Activated CD4-positive, alpha-beta T cell treated with anti-CD3 and anti-CD28 coated beads for 1 hour (primary cell): ENCODE data around the gene KIDINS220.

ENCODE experiments used
- DNase-seq: peaks from one replicate; pipeline ENCODE4 v3.0.0-alpha.2; 2020

Gene KIDINS220

GRCh38 chr2:8850845-8851487, 13.6 kb upstream of the KIDINS220 start:
- DNase-seq: no peak

GRCh38 chr2:8849327-8849726, 11.9 kb upstream of the KIDINS220 start:
- no peak for DNase-seq

DNA sequence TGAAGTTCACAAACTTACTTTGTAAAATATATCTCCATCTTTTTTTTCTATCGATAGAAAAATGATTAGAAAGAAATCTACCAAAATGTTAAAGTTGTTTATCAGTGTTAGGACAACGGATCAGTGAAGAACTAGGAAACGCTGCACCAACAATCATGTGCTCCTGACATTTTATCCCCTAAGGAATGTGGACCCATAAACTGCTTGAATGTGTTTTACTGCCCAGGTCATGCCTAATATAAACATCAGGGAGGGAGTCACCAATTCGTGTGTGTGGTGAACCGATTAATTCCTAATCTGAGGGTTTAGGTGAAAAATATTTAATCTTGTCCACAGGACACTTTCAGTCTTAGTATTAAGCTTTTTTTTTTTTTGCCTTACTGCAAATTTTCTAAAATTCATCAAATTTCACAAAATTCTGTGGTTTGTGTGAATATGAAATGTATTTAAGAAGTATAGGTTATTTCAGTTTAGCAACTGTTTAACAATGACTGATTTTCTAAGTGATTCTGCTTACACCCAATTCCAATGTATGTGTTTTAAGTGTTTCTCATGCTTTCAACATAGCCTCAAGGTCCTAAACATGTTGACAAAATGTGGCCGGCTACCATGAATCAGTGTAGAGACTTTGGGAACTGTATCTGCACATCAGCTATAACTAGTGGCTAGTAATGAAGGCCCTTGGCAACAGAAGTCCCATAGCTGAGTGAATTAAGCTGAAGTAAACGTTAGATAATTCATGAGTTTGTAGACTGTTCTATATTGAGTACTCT, 11.1 kb upstream of the KIDINS220 start:
- no peak for DNase-seq

- no peak for DNase-seq
These were observed 10.0 kb upstream of the KIDINS220 start for GRCh38 chr2:8847400-8847799.

DNA sequence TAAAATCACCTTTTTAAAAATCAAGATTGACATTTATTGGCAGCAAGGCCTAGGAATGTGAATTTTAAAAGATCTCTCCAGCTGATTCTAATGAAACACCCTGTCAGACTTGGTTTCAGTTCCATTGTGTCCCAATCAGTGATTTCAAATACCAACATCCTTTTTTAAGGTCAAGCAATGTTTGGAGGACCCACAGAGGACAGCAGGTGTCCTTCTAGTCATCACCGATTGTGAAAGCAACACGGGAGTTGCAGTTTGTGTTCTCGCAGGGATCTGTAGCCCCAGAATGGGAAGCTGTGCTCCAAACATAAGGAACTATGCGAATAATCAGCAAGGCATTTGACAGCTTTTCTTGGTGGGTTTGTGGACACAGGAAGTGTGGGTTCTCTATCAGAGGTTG, 4.5 kb upstream of the KIDINS220 start:
- no peak for DNase-seq

DNA sequence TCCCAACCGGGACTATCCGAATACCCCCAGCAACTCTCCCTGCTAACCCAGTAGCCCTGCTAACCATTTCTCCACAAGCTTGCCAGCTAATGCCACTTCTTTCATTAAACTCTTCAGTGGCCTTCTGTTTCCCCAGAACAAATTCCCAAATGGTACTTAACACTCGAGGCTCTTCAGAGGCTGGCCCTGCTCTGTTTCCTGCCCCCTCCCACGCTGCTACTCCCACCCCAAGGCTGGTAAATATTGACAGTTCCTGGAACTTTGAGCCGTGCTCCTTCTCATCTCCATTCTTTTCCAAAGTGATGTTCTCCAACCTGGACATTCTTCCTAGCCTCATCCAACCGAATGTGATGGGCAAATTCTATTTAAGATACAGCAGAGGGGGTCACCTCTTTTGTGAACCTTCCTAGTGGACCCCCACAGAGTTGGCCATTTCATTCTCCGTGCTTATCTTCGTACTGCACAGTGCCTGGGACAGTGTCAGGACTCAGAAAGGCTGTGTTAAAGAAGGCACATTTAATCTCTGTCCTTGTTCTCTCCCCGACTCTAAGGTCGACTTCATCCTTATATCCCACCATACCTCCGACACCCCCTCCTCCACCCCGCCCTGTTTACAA, 3.2 kb upstream of the KIDINS220 start:
- no peak for DNase-seq

- no peak for DNase-seq
These were observed 2.0 kb upstream of the KIDINS220 start for GRCh38 chr2:8839189-8839965.

DNA sequence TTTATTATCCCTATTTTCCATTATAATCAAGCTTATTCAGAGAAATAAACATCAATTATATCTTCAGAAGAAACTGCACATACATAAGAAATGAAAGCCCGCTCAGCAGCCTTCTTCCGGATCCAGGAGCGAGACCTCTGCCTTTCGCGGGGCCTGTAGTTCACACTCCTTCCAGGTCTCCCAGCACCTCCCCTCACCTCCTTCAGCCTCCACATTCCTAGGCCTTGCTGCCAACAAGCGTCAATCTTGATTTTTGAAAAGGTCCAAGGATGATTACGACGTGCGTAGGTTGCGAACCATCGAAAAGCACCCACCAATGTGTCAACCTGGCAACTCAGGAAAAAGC, 355 bp upstream of the KIDINS220 start:
- no peak for DNase-seq

DNA sequence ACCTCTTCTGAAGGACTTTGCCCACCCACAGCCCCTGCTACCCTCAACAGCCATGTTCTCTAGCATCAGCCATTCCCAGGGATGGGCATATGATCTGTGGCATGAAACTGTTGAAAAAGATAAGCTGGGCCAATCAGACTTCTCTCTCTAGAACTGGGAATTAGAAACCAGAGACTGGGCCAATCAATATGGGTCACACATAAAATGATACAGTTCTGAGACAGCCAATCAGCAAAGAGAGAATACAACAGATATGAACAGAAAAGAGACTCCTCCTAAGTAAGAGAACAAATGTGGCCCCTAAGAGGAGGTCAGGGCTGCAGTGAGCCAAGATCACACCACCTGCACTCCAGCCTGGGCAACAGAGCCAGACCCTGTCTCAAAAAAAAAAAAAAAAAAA, 2.1 kb downstream of the KIDINS220 start:
- no peak for DNase-seq

GRCh38 chr2:8833853-8834252, 3.6 kb downstream of the KIDINS220 start:
- no peak for DNase-seq

GRCh38 chr2:8831516-8831915, 5.9 kb downstream of the KIDINS220 start:
- no peak for DNase-seq

DNA sequence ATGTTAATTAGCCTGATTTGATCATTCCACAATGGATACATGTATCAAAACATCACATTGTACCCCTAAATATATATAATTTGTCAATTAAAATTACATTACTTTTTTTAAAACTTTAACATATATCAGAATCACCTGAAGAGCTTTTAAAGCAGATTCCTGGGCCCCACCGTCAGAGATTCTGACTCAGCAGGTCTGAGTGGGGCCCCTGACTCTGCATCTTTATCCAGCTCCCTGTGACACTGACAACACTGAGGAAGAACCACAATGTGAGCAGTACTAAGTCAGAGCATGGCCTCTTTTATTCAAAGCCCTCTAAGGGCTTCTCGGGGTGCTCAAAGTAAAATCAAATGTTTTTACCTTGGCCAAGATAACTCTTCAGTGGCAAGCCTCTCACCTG, 9.7 kb downstream of the KIDINS220 start:
- no peak for DNase-seq

DNA sequence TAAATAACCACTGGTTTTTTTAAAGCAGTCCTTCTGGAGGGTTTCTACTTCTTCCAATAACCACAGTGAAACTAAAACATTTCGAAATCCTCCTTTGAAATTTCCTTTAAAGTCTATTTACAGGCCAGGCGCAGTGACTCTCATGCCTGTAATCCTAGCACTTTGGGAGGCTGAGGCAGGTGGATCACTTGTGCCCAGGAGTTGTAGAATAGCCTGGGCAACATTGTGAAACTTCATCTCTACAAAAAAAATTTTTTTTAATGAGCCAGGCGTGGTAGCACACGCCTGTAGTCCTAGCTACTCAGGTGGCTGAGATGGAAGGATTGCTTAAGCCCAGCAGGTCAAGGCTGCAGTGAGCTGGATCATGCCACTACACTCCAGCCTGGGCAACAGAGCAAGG, 15.2 kb downstream of the KIDINS220 start:
- no peak for DNase-seq

DNA sequence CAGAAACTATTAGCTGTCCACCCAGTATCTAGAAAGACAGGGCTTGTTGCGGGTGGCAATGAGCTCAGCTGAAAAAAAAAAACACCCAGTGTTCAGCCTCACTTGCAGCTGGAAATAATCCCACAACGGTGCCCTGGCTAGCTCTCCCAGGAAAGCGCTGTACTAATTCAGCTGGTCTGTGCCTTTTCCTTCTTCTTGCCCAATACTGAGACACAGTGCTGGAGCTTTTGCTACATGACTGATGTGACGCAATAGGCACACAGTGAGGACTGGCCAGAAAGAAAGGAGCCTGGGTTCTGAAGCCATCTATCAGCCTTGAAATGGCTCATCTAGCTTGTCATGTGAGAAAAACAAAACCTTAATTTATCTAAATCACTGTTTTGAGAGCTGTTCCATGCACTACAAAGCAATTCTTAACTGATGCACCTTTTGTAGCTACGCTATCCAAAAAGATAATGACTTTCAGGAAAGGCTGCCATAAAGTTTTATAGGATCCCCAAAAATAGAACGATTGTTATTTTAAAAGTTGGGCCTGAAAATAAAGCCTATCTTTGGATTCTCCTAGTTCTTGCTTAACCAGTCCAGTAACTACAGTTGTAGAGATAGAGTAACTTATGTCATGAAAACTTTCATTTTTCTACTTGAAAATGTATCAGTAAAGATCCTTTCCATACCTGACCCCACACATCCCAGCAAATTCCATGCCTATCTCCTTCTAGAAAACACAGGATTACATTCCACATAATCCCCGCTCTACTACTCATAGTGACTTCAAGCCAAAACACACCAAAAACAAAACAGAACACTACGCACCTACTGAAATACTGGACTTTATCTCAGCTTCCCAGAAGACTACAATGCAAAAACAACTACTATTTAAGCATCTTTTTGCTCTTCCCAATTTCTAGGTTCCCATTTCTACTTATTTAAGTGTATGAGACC, 15.9 kb downstream of the KIDINS220 start:
- DNase-seq: no peak

DNA sequence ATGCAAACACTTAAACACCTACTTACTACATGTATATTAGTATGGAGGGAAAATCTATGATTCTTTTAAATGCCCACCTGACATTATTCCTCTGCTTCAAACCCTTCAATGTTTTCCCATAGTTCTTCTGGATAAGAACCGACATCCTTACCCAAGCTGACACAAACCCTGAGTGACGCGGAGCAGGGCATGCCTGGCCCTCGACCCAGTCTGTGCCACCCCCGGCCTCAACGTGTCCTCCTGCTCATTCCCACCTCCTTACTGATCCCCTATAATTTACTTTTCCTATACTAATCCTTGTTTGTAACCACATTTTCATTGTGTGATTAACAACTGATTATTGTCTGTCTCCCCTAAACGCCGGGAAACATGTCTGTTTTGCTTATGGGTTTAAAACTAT, 17.5 kb downstream of the KIDINS220 start:
- no peak for DNase-seq

GRCh38 chr2:8819194-8819593, 18.2 kb downstream of the KIDINS220 start:
- no peak for DNase-seq

- no peak for DNase-seq
These were observed 20.2 kb downstream of the KIDINS220 start for GRCh38 chr2:8817221-8817620.

DNA sequence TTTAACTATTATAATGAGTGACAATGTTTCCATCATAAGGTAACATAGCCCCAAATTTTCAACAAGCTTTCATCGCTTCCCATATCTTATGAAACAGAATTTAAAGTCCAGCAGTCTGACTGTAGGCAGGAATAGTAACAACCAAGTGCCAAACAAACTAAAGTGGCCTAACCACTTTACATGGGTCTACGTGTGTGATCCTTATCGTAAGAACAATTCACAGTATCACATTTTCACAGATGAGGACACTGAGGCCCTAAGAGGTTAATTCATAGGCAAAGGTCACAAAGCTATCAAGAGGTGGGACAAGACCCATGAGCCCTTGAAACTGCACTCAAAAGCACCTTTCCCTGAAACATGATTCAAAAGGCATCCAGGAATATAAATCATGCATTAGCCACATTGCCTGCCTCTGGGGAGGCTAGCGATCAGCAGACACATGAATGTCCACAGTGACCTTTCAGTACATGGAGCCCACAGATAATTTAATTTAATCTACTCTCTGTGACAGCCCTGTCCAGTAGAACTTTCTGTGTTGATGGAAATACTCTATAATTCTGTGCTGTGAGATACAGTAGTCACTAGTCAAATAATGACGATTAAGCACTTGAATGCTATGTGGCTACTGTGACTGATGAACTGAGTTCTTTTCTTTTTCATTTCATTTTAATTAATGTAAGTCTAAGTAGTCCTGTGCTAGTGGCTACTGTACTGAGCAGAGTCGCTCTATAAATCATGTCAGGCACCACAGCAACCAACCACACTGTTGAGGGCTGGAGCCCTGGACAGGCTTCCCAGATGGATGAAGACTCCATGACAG, 30.3 kb downstream of the KIDINS220 start:
- no peak for DNase-seq

- no peak for DNase-seq
These were observed 31.9 kb downstream of the KIDINS220 start for GRCh38 chr2:8805278-8806210.

DNA sequence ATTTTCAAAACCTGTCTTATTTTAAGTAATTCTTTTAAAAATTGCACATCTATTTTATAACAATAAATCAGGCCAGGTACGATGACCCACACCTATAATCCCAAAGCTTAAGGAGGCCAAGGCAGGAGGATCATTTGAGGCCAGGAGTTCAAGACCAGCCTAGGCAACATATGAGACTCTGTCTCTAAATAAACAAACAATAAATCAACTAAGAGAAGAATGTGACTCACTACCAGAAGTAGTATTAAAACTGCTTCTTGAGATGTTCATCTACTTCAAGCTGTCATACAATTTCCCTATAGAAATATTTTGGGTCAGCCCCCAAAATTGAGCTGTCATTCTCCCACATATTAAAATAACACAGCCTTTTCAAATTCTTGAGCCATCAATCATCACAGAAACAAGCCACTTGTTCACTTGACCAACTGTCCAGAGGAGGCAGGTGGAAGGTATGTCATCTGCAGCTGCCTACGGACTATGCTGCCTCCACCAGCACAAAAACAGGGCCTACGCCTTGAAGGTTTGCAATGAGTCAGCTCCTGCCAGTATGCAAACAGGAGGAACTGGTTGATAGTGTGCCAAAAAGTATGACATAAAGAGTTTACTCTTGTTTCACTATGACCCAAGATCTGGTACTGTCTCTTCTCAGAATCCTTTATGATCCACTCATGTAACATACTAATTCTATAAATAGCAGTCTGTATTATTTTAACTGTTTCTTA, 33.6 kb downstream of the KIDINS220 start:
- DNase-seq: no peak
